Ovary (tissue), 9 donors: ENCODE results near the gene AOAH. TPM values are rescaled to one million over a fixed set of nuclear protein-coding genes. Genes with fewer than 3 reads are reported as not detected.
"Not testable (repeated sequence)": the region's sequence is repeated elsewhere in the genome, so short reads cannot be mapped to it uniquely, and the experiment has no call there.

Source experiments
- DNase-seq, 5 donors: peaks; one replicate each; pipeline ENCODE4 v3.0.0-alpha.2; 2019 to 2020
- H3K27ac ChIP-seq, 2 donors: fragments of 200-600 bp; one replicate each; pipeline versions ENCODE4 v1.5.1 to v1.8.0; 2019 to 2022
- H3K27me3 ChIP-seq: fragments of 200-600 bp; one replicate; pipeline ENCODE4 v1.8.0; 2022
- H3K36me3 ChIP-seq: fragments of 200-600 bp; sonication (generic); one replicate; pipeline ENCODE4 v1.5.1; 2019
- H3K4me1 ChIP-seq: one replicate; pipeline ENCODE4 v1.8.1; 2013; ENCODE audit warnings: mild to moderate bottlenecking, moderate library complexity; ENCODE audit not compliant: insufficient read depth
- H3K4me3 ChIP-seq: fragments of 200-600 bp; sonication (generic); one replicate; pipeline ENCODE4 v1.5.1; 2017
- H3K9me3 ChIP-seq, 2 donors: fragments of 200-600 bp in 1 of 2; sonication (generic) in 1 of 2; one replicate each; pipeline versions ENCODE4 v1.5.1 to v1.8.1; 2013 to 2019; ENCODE audit warnings: mild to moderate bottlenecking in 1 of 2, moderate library complexity in 1 of 2
- EP300 ChIP-seq: sonication (generic); formaldehyde crosslinking; IDR thresholded peaks from one replicate; pipeline ENCODE4 v1.6.1; 2017; ENCODE audit warnings: antibody characterized with exemption
- POLR2A ChIP-seq: fragments of 450-650 bp; IDR thresholded peaks from one replicate; pipeline ENCODE4 v1.6.1; 2017; ENCODE audit warnings: antibody characterized with exemption, mild to moderate bottlenecking, moderate library complexity
- WGBS, 3 donors: extraction: QIAGEN DNeasy Blood & Tissue Kit in 1 of 3; methylation state at CpG; one replicate each; pipeline versions ENCODE4 v1.1.5 to v1.1.7; 2013 to 2017; 5-methylcytosine and 5-hydroxymethylcytosine counted together
- intact Hi-C, 4 donors: fragments of 100-400 bp; cut with DNase I; formaldehyde crosslinking; loops; one replicate each; pipeline versions ENCODE4 v1.11.0 to v1.15.1; 2022 to 2023
- polyA plus RNA-seq, 2 donors: library from polyadenylated mRNA; stranded (reverse); fragments of 200-250 nt in 1 of 2; fragments of 350-450 nt in 1 of 2; fragmentation: Illumina TruSeq in 1 of 2; extraction: RNeasy Lipid Tissue Mini Kit (QIAGEN cat#74804) in 1 of 2; gene quantifications; one replicate each; pipeline ENCODE4 v1.2.3, GENCODE V29; 2013 to 2014
- total RNA-seq, 7 donors: library from RNA; depleted of rRNA in 2 of 7; stranded (reverse); fragments of >200 nt in 2 of 7; fragmentation: NEBNext Ultra II Directional in 3 of 7; extraction: Animal tissue kit (Norgen Biotek cat#: 25700) in 3 of 7; gene quantifications; one replicate each; pipeline versions ENCODE4 v1.1.0 to v1.2.4, GENCODE V29; 2016 to 2023
- TF ChIP-seq, protein P1 (sequence below), 3 donors: fragments of 450-650 bp in 2 of 3; fragments of 200-600 bp in 1 of 3; IDR thresholded peaks; one replicate each; pipeline versions ENCODE4 v1.5.1 to v1.8.0; 2016 to 2022; ENCODE audit warnings: antibody characterized with exemption in 3 of 3, mild to moderate bottlenecking in 1 of 3
- donor health status: DM: no; HTN: no; CAD: no; lungs with moderate emphysema.
- donor health status: DM: no; HTN: no; CAD: no.
- donor health status: Bipolar disorder and iron deficiency.
- donor health status: DM: yes; HTN: yes; CAD: no.
- donor health status: DM: no; HTN: no; CAD: no.
- donor health status: DM: yes; HTN: yes; CAD: no.

The AOAH gene
- total and polyA plus RNA-seq, 9 donors, result 0.83 to 14.0 (median 4.8) TPM

DNA sequence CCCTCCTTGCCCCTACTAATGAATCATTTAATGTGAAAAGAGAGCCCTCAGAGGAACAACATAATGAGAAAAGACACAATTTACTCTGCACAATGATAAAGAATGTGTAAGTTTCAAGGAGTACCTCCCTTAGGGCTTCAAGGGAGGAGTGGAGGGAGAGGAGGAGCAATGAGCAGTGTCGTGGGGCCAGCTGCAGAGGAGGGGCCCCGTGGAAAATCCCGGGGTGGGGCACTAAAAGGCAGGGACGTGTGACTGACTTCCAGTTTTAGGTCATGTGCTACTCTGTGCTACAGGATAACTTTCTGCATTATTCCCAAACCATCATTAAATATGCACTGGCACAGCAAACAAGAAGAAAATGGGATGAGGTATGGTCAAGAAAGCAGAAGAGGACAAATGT, 226.5 kb downstream of the AOAH start:
- Histone ChIP-seq H3K36me3 (no peaks in the 10 kb centered on the region), H3K4me1 (no peaks in the 10 kb centered on the region), H3K27me3 (no peaks in the 10 kb centered on the region), H3K4me3 (no peak overlapping the region), H3K27ac (no peak overlapping the region), H3K9me3 (no peaks in the 10 kb centered on the region)
- WGBS, 3 donors, result 12 to 20% (median 15%) methylated on average over 4 of the region's 4 CpGs
- TF ChIP-seq, protein P1, sequence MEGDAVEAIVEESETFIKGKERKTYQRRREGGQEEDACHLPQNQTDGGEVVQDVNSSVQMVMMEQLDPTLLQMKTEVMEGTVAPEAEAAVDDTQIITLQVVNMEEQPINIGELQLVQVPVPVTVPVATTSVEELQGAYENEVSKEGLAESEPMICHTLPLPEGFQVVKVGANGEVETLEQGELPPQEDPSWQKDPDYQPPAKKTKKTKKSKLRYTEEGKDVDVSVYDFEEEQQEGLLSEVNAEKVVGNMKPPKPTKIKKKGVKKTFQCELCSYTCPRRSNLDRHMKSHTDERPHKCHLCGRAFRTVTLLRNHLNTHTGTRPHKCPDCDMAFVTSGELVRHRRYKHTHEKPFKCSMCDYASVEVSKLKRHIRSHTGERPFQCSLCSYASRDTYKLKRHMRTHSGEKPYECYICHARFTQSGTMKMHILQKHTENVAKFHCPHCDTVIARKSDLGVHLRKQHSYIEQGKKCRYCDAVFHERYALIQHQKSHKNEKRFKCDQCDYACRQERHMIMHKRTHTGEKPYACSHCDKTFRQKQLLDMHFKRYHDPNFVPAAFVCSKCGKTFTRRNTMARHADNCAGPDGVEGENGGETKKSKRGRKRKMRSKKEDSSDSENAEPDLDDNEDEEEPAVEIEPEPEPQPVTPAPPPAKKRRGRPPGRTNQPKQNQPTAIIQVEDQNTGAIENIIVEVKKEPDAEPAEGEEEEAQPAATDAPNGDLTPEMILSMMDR (IDR thresholded peaks at IDR 0.05), result no peak
- TF ChIP-seq POLR2A (no peak), EP300 (no peak)
- intact Hi-C loops, result no loop called here
- no peak for DNase-seq

DNA sequence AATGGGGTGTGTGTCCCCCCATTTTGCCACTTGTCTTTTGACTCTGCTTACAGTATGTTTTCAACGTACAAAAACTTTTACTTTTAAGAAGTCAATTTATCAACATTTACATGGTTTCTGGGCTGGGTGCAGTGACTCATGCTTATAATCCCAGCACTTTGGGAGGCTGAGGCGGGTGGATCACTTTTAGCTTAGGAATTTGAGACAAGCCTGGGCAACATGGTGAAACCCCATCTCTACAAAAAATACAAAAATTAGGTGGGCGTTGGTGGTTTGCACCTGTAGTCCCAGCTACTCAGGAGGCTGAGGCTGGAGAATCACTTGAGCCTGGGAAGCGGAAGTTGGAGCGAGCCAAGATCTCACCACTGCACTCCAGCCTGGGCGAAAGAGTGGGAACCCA, 227.1 kb downstream of the AOAH start:
- H3K27ac ChIP-seq, H3K4me1 ChIP-seq, H3K36me3 ChIP-seq, DNase-seq, H3K27me3 ChIP-seq, H3K9me3 ChIP-seq, intact Hi-C loops, H3K4me3 ChIP-seq: not testable (repeated sequence)
- WGBS, 3 donors, result 87 to 91% (median 89%) methylated on average over 6 of the region's 6 CpGs

DNA sequence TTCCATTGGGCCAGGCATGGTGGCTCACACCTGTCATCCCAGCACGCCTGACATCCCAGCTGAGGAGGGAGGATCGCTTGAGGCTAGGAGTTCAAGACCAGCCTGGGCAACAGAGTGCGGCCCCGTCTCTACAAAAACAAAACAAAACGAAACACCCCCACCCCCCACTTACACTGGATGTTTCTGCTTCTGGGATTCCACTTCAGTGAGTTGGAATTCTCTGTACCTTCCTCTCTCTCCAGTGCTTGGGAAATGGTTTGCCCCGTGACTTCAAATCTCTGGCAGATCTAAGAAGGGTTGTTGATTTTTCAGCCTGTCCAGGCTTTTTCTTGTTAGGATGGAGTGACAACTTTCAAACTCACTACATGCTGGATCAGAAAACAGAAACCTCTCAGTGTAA, 227.7 kb downstream of the AOAH start:
- no peaks in the 10 kb centered on the region for H3K36me3 ChIP-seq
- WGBS, 3 donors, result 80 to 87% (median 87%) methylated on average over 6 of the region's 6 CpGs
- DNase-seq, result no peak
- no peak overlapping the region for H3K27ac ChIP-seq
- intact Hi-C loops, result no loop called here
- TF ChIP-seq, protein P1 (IDR thresholded peaks at IDR 0.05), result no peak
- TF ChIP-seq POLR2A, result no peak
- no peak for TF ChIP-seq EP300
- H3K27me3 ChIP-seq, result no peaks in the 10 kb centered on the region
- H3K9me3 ChIP-seq, result no peaks in the 10 kb centered on the region
- no peaks in the 10 kb centered on the region for H3K4me1 ChIP-seq
- no peak overlapping the region for H3K4me3 ChIP-seq

DNA sequence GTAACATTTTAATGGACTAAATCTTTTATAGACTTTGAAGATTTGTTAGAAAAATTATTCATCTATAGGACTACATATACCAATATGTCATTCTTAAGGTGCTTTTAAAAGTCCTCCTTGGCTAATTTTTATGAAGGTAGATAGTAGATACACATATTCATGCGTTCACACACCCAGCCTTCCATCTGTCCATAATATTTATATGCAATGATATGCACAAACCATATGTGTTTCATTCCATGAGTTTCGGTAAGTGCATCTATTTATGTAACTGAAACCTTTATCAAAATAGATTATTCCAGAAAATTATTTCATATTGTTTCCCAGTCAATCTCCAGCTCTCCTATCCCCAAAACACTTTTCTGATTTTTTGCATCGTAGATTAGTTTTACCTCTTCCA, 233.0 kb downstream of the AOAH start:
- no peaks in the 10 kb centered on the region for H3K9me3 ChIP-seq
- intact Hi-C loops, result no loop called here
- TF ChIP-seq, protein P1 (IDR thresholded peaks at IDR 0.05), result no peak
- TF ChIP-seq POLR2A, result no peak
- TF ChIP-seq EP300, result no peak
- no peaks in the 10 kb centered on the region for H3K36me3 ChIP-seq
- H3K27me3 ChIP-seq, result no peaks in the 10 kb centered on the region
- no peaks in the 10 kb centered on the region for H3K4me1 ChIP-seq
- whole genome bisulfite sequencing, 3 donors, result 90 to 93% (median 92%) methylated on average over 3 of the region's 3 CpGs
- DNase-seq, result no peak
- H3K27ac ChIP-seq, result no peak overlapping the region
- no peak overlapping the region for H3K4me3 ChIP-seq

DNA sequence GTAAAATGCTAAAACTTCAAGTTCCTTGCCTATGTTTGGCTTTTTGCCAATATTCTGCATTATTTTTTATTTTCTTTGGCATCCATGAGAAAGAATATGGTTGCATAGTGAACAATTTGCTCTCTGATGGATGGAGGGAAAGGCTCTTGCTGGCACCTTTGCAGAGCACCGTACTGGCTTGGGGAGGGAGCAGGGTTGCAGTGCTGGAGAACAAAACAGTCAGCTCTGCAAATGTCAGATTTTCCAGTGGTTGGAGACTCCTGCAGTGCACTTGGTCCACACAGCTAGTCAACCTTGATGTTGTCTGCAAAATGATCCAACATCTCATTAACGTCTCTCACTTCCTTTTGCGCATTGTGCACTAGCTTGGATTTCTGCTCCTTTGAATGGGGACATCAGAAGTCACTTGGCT, 233.9 kb downstream of the AOAH start:
- no peak overlapping the region for H3K4me3 ChIP-seq
- no peak overlapping the region for H3K27ac ChIP-seq
- DNase-seq, result no peak
- intact Hi-C loops, result no loop called here
- no peaks in the 10 kb centered on the region for H3K36me3 ChIP-seq
- no peaks in the 10 kb centered on the region for H3K9me3 ChIP-seq
- no peaks in the 10 kb centered on the region for H3K27me3 ChIP-seq
- H3K4me1 ChIP-seq, result no peaks in the 10 kb centered on the region
- 38 to 40% (median 40%) methylated on average over 3 of the region's 3 CpGs for WGBS, 3 donors
- TF ChIP-seq, protein P1 (IDR thresholded peaks at IDR 0.05), result no peak
- no peak for TF ChIP-seq POLR2A
- TF ChIP-seq EP300, result no peak

DNA sequence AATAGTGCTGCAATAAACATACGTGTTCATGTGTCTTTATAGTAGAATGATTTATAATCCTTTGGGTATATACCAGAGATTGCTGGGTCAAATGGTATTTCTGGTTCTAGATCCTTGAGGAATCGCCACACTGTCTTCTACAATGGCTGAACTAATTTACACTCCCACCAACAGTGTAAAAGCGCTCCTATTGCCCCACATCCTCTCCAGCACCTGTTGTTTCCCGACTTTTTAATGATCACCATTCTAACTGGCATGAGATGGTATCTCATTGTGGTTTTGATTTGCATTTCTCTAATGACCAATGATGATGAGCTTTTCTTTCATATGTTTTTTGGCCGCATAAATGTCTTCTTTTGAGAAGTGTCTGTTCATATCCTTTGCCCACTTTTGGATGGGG, 235.6 kb downstream of the AOAH start:
- H3K9me3 ChIP-seq, H3K27me3 ChIP-seq, intact Hi-C loops, H3K4me3 ChIP-seq, H3K4me1 ChIP-seq, DNase-seq, H3K27ac ChIP-seq, H3K36me3 ChIP-seq: not testable (repeated sequence)
- 92 to 97% (median 94%) methylated on average over 5 of the region's 5 CpGs for WGBS, 3 donors
